Left ventricle myocardium superior (tissue), 1 donor: ENCODE measurements around the gene PDLIM4. TPM values are rescaled to one million over a fixed set of nuclear protein-coding genes. Genes with fewer than 3 reads are reported as not detected.
A peak's percentile ranks its signal among the peaks of the same experiment; 100 is the strongest.

ENCODE experiments used
- ATAC-seq: fragments of 200-7000 bp; cut with Tn5 transposase; one replicate; pipeline ENCODE4 v1.9.1; 2020; ENCODE audit warnings: mild to moderate bottlenecking, moderate library complexity
- DNase-seq: peaks from one replicate; pipeline ENCODE4 v3.0.0-alpha.2; 2020
- intact Hi-C: fragments of 100-400 bp; cut with micrococcal nuclease; formaldehyde crosslinking; loops from one replicate; pipeline ENCODE4 v1.11.0; 2022
- total RNA-seq: library from RNA; stranded (reverse); fragmentation: NEBNext Ultra II Directional; extraction: Animal tissue kit (Norgen Biotek cat#: 25700); gene quantifications from one replicate; pipeline ENCODE4 v1.2.1, GENCODE V29; 2021
- donor health status: DM: no; HTN: yes; CAD: no; lungs with severe emphysema.

PDLIM4 gene
- total RNA-seq, 1 donor from 2014 or later, result 3.8 TPM

DNA sequence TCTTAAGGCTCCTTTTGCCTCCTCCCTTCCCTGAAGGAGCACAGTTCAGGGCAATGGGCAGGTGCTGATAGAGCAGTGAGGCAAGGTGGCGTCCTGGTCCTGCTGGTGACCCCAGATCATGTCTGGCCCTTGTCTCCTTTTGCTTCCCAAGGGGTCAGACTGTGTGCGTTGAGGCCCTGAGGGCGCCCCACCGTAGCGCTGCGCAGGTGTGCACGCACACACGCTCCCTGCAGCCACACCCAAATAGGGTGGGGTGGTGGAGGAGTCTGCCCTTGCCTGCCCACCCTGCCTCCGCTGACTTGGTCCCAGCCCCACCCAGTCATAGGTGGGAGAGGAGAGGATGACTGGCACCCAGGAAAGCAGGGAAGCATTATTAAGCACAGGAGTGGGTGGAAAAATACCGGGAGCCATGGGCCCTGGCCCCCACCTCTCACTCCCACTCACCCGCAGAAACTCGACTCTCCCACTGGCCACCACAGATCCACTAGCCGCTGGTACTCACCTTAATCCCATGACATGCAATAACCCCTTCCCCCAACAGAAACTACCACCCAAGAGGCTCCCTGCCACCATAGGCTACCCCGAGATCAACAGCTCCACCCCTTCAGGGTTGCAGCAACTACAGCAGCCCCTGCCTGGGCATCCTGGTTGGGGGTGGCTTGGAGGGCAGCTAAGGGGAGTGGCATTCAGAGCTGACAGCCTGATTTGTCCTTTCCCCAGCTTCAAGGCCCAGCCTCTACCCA is 16.7 kb downstream of the PDLIM4 start:
- intact Hi-C loops, result no loop called here
- no peak for ATAC-seq
- DNase-seq, result no peak

DNA sequence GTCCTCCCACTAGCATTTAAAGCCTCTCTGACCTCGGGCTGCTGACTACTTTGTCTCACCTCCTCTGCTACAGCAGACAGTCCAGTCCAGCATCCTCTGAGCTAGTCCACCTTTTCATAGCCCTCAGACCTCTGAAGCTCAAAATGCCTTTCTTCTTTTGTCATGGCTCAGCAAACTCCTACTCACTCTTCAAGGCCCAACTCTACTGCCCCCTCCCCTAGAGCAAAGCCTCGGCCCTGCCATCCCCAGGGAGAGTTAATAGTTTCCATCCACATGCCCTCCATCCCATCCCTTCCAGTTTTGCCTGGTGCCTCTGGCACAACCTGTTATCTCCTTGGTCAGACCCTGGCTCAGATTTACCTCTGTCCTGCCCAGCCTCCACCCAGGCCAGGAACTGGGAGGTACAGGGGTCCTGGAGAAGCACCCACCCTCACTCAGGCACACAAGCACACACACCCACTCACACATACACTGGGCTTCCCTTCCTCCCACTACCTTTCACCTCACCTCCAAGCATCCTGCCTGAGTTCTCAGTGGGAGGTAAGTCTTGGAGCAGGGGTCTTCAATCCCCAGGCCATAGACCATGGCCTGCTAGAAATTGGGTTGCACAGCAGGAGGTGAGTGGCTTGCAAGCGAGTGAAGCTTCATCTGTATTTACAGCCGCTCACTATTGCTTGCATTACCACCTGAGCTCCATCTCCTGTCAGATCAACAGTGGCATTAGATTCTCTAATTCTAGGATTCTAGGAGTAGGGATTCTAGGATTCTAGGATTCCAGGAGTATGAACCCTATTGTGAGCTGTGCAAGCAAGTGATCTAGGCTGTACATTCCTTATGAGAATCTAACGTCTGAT is 18.1 kb downstream of the PDLIM4 start:
- intact Hi-C loops, result no loop called here
- ATAC-seq (no peak), DNase-seq (no peak)

DNA sequence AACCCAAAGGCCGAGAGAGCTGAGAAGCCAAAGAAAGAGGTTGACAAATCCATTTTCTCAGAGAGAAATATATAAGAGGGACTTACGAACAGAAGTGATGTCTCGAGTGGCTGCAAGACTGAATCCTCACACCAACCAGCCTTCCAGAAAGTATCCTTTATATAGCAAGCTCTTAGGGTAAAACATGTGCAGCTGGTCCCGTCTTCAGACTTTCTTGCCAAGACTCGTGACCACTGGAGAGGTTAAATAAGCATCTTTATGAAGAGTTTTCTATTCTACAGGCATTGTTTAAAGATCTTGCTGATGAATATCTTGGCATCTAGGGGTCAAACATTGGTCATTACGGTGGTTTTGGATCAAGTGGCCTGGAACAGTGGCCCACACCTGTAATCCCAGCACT is 19.8 kb downstream of the PDLIM4 start:
- DNase-seq, result no peak
- ATAC-seq, result no peak
- intact Hi-C loops, result no loop called here

DNA sequence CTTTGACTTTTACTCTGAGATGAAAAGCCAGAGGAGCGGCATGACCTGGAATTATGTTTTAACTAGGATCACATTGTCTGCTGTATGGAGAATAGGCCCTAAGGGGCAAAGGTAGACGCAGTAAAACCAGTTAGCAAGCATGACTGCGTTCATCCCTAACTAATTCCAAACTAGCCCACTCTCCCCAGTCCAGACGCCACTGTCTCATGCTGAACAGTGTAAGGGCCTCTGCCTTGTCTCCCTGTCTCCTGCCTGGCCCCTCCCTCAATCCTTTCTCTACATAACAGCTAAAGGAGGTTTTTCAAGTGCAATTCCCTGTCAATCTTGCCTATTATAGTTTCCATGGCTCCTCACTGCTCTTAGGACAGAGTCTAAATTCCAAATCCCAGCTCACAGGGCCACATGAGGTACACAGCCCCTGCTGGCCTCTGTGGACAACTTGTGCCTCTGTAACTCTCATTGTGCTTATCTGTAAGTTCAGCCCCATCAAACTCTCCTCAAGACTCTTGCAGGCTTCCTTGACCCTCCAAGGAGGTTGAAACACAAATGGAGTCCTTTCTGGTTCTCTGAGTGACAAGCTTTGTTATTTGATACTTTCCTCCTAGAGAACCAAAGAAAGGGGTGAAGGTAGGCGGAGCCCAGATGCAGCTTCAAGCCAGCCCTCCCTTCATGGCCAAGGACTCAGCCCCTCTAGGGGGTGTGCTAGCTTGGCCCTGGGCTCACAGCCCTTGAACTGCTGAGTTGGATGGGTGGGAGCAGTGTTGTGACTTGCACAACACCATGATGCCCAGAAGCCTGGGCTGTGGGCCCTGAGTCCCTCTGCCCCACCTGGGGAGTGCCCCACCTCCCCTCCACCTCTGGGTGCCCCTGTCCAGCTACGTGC is 20.7 kb downstream of the PDLIM4 start:
- intact Hi-C loops, result no loop called here
- ATAC-seq (no peak), DNase-seq (no peak)

DNA sequence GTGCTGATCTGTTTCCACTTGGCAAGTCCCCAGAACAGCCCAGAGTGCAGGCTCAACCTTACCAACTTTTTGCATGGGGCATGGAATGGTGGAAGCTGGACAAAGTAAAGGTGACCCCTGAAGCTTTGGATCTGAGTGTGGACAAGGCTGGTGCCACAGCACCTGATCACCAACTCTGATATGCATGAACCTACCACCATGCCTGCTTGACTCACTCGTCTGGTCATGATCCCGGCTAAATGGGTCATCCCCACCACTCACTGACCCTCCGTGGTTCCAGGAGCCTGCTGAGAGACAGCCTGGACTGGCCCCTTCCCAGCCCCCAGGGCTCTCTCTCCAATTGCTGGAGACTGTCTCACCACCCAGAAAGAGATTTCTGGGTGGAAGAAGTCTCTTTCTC is 22.3 kb downstream of the PDLIM4 start:
- intact Hi-C loops, result no loop called here
- ATAC-seq, result no peak
- DNase-seq, result no peak

DNA sequence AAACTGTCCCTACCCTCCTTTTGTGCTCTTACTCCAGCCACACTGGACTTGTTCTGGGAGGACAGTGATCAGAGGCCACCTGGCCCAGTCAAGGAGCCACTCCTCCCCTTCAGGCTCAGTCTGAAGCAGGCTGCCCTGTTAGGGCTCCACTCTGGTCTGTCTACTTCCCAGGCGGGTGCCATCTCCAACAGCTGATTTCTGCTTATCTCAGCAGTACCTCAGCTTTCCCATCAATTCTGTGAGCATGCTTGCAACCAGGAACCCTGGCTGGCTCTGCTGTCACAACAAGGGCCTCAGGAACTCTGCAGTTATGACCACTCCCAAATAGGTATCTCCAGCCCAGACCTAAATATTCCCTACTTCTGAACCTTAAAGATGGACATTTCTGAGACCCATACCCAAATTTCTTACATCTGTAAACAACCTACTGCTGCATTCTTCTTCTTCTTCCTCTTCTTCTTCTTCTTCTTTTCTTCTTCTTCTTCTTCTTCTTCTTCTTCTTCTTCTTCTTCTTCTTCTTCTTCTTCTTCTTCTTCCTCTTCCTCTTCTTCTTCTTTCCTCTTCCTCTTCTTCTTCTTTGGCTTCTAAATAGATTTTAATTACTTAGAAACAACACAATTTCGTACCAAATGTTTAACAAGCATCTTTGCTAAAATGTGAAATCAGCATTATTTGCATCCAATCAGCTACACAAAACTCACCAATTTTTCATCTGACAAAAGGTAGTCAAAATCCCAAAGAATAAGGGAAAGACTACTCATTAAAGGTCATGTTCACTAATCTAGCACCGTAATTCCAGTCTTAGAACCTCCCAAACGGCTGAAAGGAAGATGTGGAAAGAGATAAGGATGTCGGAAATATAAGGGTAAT is 23.1 kb downstream of the PDLIM4 start:
- intact Hi-C loops, result no loop called here
- DNase-seq, result no peak

DNA sequence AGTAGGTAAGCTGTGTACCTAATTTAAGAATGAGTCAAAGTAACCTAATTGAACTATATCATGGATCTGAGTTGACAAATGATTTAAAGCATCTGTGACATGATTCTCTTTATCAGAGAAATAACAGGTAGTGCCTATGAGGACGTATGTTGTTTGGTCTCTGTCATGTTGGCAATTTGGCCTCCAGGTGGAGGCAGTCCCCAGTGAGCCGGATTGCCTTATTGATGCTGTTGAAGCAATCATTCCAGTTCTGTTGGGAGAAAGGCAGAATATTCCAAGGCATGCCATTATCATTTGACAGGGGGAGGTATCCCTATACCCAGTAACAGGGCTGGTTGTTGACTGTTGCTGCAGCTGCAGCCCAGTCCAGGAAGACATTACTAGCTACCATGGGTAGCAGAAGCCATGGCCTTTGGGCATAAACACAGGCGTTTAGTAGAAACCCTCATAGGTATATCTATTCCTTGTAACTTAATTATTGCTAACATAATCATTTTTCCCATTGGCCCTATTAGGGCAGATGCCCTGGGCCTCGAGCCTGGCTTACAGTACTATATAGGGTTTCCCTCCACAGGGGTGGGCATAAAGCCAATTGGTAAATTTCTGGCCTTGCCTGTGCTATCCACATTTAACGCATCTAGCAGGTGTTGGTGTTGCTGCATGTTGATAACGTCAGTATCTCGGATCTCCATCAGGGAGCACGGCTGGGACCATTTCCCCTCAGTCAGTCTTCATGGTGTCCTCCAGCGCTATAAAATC is 24.5 kb downstream of the PDLIM4 start:
- DNase-seq (no peak), ATAC-seq (no peak)
- intact Hi-C loops, result no loop called here

More for the DNA sequence above, 23.1 kb downstream of the PDLIM4 start:
- ATAC-seq, result no peak

DNA sequence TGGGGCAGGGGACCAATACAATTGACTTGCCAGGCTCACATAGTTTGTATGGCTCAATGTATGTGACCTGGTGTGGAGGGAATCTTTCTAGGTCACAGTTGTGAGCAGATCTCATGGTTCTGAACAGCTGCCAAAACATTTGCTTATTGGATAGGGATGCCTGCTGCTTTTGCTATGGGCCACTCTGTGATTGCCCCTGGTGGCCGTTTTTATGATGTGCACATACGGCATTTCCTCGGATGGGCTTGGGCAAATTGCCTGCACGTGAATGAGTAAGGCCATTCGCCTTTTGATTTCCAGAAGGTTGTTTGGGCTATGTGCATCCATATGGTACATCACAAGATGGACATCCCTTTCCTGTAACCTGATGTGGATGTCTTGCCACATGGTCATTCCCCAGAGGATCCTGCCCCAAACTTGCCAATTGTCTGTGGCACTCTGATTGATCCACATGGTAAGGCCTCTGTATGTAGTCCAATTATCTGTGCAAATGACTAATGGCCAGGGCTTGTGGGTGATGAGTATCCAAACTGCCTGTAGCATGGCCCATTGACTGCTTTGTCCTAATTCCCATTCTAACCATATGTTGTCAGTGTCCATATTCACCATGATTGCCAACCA is 26.0 kb downstream of the PDLIM4 start:
- ATAC-seq, result peak; percentile 76
- no peak for DNase-seq
- intact Hi-C loops, result no loop called here

DNA sequence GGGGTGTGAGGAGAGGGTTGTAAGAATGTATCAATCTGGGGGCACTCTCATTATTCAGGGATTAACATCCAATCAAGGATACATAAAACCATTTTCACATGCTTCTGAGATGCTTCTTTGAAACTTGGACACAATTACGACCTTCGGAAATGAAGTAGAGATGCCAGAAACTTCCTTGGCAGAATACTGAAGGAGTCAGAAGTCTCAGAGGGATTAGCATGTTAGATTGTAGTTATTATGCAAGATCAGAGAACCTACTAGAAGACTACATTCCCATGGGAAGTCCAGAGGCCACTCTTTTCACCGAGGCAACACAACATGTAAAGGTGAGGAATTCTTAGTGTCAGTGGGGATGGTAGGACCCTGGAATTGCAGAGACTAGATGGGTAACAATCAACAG is 31.6 kb downstream of the PDLIM4 start:
- intact Hi-C loops, result no loop called here
- DNase-seq (no peak), ATAC-seq (no peak)

DNA sequence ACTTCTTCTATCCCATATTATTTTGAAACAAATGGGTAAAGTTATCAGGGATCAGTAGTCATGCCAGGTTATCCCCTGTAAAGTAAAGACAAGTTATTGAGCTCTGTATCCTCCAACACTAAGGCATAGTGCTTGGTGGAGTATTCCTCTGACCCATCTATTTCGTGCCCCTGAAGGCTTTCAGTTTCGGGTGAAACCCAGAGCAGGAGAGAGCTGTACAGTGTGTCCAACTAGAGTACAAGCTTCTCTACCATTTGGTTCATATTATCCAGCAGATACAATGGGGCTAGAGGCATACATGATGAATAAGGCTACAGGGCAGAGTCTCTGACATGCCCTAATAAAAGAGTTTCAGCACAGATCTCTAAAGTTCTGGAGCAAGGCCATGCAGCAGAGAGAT is 33.5 kb downstream of the PDLIM4 start:
- intact Hi-C loops, result no loop called here
- no peak for ATAC-seq
- no peak for DNase-seq

DNA sequence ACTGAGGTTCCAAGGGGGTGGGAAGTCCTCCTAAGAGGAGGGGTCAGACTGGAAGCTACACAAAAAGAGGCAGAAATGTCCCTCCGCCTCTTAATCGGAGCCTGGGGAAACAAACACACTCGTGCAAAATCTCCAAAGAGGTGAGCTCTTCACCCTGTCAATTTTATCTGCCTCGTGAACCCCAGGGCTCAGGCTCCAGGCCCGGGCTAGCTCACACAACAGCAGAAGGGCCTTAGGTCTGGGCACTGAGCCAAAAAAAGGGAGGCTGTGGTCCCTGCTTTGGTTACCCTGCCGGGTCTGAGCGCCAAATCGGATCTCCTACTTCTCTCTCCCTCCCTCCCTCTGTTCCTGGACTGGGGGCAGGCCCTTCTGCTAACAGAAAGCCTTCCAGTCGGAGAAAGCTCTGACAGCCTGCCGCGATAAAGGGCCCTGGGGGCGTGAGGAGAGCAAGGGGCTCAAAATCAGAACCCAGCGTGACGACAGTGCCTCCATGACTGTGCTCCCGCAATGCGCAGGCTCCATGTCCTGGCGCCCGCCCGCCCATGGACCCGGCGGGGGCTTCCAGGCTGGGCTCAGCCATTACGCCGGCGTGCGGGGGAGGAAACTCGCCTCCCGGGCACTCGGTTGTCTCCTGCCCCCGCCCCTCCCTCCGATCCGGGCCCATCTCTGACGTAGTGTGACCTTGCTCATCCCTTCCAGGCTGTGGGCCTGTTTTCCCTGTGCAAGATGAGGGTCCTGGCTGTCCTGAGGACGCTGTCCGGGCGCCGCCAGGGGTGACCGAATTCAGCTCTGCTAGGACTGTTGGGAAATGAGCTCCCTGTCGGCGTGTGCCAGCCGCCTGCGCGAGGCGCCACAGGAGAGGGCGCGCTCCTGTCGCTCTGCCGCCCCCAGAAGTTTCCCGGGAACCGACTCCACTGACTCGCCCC is 35.8 kb downstream of the PDLIM4 start:
- intact Hi-C loops, result no loop called here

DNA sequence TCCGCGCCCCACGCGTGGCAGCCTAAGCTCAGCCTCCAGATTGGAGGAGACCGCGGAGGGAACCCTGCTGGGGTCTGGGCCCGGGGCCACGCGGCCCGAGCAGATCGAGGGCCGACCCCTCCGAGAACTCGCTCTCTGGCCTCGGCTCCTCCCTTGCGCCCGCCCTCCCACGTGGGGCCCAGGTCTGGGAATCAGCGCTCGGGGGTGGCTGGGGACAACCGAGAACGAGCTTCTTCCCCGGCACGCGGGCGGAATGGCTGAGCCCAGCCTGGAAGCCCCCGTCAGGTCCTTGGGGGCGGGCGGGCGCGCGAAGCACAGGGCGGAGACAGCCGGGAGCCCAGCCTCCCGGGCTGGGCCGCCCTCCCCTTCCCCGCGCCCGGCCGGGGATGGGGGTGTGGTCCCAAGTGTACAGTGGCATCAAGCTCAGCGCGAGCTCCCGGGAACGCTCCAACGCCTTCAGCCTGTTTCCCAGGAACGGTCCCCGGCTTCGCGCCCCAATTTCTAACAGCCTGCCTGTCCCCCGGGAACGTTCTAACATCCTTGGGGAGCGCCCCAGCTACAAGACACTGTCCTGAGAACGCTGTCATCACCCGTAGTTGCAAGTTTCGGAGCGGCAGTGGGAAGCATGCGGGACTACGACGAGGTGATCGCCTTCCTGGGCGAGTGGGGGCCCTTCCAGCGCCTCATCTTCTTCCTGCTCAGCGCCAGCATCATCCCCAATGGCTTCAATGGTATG is 36.7 kb downstream of the PDLIM4 start, which contains the start of gene SLC22A4:
Gene SLC22A4, plus strand, starts transcription at position 403 of the 736 bp plus-strand sequence. Its CDS starts 223 bp downstream, at position 626.
- ATAC-seq (peak; percentile 86), DNase-seq (peak; percentile 94)
- intact Hi-C loops, result no loop called here

More for the DNA sequence above, 35.8 kb downstream of the PDLIM4 start:
- peak; percentile 92 for DNase-seq
- ATAC-seq, result peak; percentile 79

DNA sequence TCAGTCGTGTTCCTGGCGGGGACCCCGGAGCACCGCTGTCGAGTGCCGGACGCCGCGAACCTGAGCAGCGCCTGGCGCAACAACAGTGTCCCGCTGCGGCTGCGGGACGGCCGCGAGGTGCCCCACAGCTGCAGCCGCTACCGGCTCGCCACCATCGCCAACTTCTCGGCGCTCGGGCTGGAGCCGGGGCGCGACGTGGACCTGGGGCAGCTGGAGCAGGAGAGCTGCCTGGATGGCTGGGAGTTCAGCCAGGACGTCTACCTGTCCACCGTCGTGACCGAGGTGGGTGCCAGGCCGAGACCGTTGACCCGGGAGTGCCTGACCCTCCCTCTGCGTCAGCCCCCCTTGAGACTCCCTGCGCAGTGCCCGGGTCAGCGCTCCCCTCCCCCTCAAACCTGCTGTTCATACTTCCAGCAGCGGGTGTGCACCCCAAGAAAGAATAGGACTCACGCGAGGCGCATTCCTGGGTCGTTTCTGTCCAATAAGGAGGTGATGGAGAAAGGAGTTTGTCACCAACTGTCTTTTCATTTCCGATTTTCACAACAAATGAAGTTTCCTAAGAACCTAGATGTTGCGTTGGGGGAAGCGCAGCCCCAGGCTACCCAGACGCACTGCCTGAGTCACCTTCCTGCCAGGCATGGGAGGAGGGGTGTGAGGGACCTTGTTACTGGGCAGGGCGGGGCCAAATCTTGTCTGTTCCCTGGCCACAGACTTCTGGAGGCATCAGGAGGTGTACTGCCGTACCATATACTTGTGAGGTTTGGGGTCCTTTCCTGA is 37.4 kb downstream of the PDLIM4 start:
- DNase-seq, result peak; percentile 62
- peak; percentile 2 for ATAC-seq
- intact Hi-C loops, result no loop called here

DNA sequence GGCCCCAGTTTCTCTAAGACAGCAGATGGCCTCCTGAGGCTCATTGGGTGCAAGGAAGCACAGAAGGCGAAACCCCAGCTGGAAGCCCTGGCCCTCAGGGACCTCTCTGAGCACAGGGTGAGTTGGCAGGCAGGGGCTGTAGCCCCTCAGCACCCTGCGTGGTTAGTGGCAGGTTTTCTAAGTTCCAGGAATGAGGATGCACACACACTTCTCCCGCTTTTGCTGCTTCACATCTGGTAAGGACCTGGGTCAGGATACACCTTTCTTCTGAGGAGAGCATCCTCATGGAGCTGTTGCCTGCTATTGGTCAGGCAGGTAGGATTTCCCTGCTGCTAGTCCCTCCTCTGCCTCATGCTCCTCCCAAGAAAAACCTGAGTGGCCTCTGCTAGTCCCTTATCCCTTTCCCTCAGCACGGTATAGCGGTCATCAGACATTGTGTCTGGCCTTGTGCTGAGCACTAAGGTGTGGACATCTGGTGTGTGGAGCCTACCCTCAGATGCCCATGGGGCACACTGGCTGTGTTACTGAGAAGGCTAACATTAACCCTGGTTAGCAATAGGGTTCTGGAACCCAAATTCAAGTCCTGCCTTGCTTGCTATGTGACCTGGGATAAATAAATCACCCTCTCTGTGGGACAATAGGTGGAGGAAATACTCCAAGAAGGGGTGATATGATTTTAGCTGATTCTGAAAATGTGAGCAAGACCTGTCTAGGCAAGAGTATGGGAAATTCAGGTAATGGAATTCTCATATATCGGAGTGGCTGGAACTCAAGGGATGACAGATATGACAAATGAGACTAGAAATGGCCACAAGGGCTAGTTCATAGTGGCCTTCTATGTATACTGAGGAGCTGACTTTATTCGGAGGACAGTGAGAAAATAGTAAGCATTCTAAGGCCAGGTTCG is 38.3 kb downstream of the PDLIM4 start:
- ATAC-seq, result no peak
- intact Hi-C loops, result no loop called here

More for the DNA sequence above, 38.3 kb downstream of the PDLIM4 start:
- no peak for DNase-seq
